ENCODE measurements around the gene DCUN1D1. TPM values are rescaled to one million over a fixed set of nuclear protein-coding genes. Genes with fewer than 3 reads are reported as not detected.

Gene DCUN1D1
- total and polyA plus RNA-seq, 2 of the 8 experiments (the other 6 are each of a cell fraction or from before 2014, with no cell fraction given) = 6.8 to 70.3 TPM

DNA sequence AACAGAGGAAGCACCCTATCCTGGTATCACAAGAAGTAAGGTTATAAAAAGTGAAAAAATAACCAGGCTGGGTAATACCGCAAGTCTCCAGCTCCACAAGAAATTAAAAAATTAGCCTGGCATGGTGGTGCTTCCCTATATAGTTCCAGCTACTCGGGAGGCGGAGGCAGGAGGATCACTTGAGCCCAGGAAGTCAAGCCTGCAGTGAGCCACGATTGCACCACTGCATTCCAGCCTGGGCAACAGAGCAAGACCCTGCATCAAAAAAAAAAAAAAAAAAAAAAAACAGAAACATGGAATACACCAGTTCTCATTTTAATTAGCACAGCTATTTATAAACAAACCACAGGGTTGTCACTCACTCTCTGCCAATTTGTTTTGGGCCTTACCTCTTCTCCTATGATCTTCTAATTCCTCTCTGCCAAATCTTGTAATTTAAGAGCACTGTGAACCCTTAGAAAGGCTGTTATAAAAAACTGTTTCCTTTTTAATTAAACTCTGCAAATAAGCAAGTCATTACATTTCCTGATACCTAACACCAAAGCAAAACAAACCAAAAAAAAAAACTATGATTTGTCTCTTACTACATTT, 22.6 kb downstream of the DCUN1D1 start:
- FAIRE-seq = no peak
- POLR2A ChIA-PET (ENCODE audit: partially characterized antibody) = no interaction called here
- TF ChIP-seq NRF1 (IDR thresholded peaks at IDR 0.05; ENCODE audit: low read depth, low read length) (no peak), RAD21 (IDR thresholded peaks at IDR 0.05 in 1 of 2, conservative IDR thresholded peaks at IDR 0.05 in 1 of 2; ENCODE audit: low read depth in 2 of 2, low read length in 2 of 2) (no peak), CBX8 (IDR thresholded peaks at IDR 0.05; ENCODE audit: borderline replicate concordance, low read depth, low read length) (no peak), ZNF274 (IDR thresholded peaks at IDR 0.05; ENCODE audit: borderline replicate concordance, extremely low read depth, low read length) (no peak), KDM4A (IDR thresholded peaks at IDR 0.05; ENCODE audit: low read depth, low read length, severe bottlenecking) (no peak), RNF2 (IDR thresholded peaks at IDR 0.05; ENCODE audit: borderline replicate concordance, low read depth, low read length, missing control alignments, poor library complexity, severe bottlenecking) (no peak), JUN (IDR thresholded peaks at IDR 0.05; ENCODE audit: low read depth, low read length) (no peak), EZH2 (IDR thresholded peaks at IDR 0.05; ENCODE audit: low read depth, low read length, severe bottlenecking) (no peak), HDAC6 (IDR thresholded peaks at IDR 0.05; ENCODE audit: low read depth, low read length) (no peak), CTBP2 (IDR thresholded peaks at IDR 0.05; ENCODE audit: borderline replicate concordance, insufficient read depth, insufficient read length, low read length) (no peak), RXRA (IDR thresholded peaks at IDR 0.05; ENCODE audit: insufficient read depth, low read depth, low read length) (no peak)

More for the DNA sequence above, 22.6 kb downstream of the DCUN1D1 start:
- no peak overlapping the region for H2BK15ac ChIP-seq (ENCODE audit: low read length)
- no peak overlapping the region for H3K4me2 ChIP-seq (ENCODE audit: insufficient read depth in 1 of 2, low read depth in 2 of 2, low read length in 2 of 2)
- H3K27ac ChIP-seq (ENCODE audit: low read depth, low read length) = no peak overlapping the region
- H3K4ac ChIP-seq (replicated peaks; ENCODE audit: insufficient read length, low read depth, low read length) = no peak overlapping the region
- no peak overlapping the region for H4K91ac ChIP-seq (replicated peaks; ENCODE audit: insufficient read length, low read length)
- no peak overlapping the region for H2BK5ac ChIP-seq (ENCODE audit: low read depth, low read length)
- CTCF ChIA-PET (ENCODE audit: partially characterized antibody) = interaction anchor here (1.3 kb wide), 1 partner anchor 12 kb away, joined by 4 read pairs; no protein-coding TSS in a partner anchor
- H3K56ac ChIP-seq (replicated peaks; ENCODE audit: insufficient read length, low read depth, low read length) = no peak overlapping the region
- no peaks in the 10 kb centered on the region for H4K20me1 ChIP-seq (replicated peaks in 1 of 2; ENCODE audit: control insufficient read depth in 1 of 2, insufficient read depth in 2 of 2, low read length in 2 of 2)
- H3K18ac ChIP-seq (ENCODE audit: extremely low read depth, low read length) = no peak overlapping the region
- H3K9ac ChIP-seq (replicated peaks in 1 of 4; ENCODE audit: extremely low read depth in 1 of 4, low read depth in 3 of 4, low read length in 3 of 4) = no peak overlapping the region
- WGBS, 2 experiments (ENCODE audit: extremely low coverage in 1 of 2, insufficient coverage in 1 of 2, insufficient read length in 1 of 2, insufficient replicate concordance in 2 of 2, low coverage in 1 of 2, low lambda C conversion rate in 2 of 2, missing lambda C conversion rate in 1 of 2) = 95% methylated on average over 4 of the region's 4 CpGs; no CpG with 5 or more reads in 1 of the 2 experiments
- no peak overlapping the region for H2AK5ac ChIP-seq (ENCODE audit: low read depth, low read length)
- peaks cover 0 to 31% (median 1%) of the 10 kb centered on the region in 4 experiments; a peak in 5 of 8 replicates for H3K36me3 ChIP-seq (ENCODE audit: control insufficient read depth in 2 of 4, insufficient read depth in 4 of 4, low read length in 3 of 4)
- no peak overlapping the region for H3K4me3 ChIP-seq (ENCODE audit: extremely low read depth in 1 of 4, insufficient read depth in 2 of 4, low read depth in 3 of 4, low read length in 4 of 4)
- H3K9me3 ChIP-seq (ENCODE audit: insufficient read depth in 2 of 2, low read depth in 1 of 2, low read length in 1 of 2) = peaks cover 0 to 3% of the 10 kb centered on the region in 2 experiments; a peak in 1 of 4 replicates
- no peak overlapping the region for H3K14ac ChIP-seq (ENCODE audit: insufficient read length)
- 0 out of 4 replicates have a peak, but pooled peaks cover 0 to 4% of the 10 kb centered on the region in 2 experiments for H3K79me2 ChIP-seq (ENCODE audit: control insufficient read depth in 1 of 2, insufficient read depth in 2 of 2, low read length in 2 of 2)
- no peak overlapping the region for H4K8ac ChIP-seq (ENCODE audit: extremely low read depth, insufficient read depth, low read length)
- H3K23ac ChIP-seq (ENCODE audit: insufficient read length) = no peak overlapping the region
- H3K27me3 ChIP-seq (replicated peaks in 1 of 4; ENCODE audit: control insufficient read depth in 3 of 4, extremely low read depth in 1 of 4, insufficient read depth in 3 of 4, low read length in 3 of 4) = no peaks in the 10 kb centered on the region
- no peak for DNase-seq (ENCODE audit: low read depth in 1 of 2, low spot score in 2 of 2)
- H2BK120ac ChIP-seq (replicated peaks; ENCODE audit: low read depth, low read length) = no peak overlapping the region
- no peak overlapping the region for H2BK12ac ChIP-seq (ENCODE audit: low read depth, low read length)
- H4K5ac ChIP-seq (ENCODE audit: insufficient read length, low read depth, low read length) = no peak overlapping the region
- H3K79me1 ChIP-seq (ENCODE audit: low read depth, low read length) = no peaks in the 10 kb centered on the region
- no peak overlapping the region for H2BK20ac ChIP-seq (ENCODE audit: low read length)
- no peaks in the 10 kb centered on the region for H3K23me2 ChIP-seq (ENCODE audit: low read depth, low read length)
- peaks cover 0 to 4% (median 3%) of the 10 kb centered on the region in 4 experiments; a peak in 4 of 7 replicates for H3K4me1 ChIP-seq (replicated peaks in 1 of 4; ENCODE audit: control insufficient read depth in 3 of 4, insufficient read depth in 4 of 4, low read length in 3 of 4)
- H2AFZ ChIP-seq (ENCODE audit: low read length) = no peak overlapping the region
